GM12878 (cell line): ENCODE results near the gene NXPH2. TPM values are rescaled to one million over a fixed set of nuclear protein-coding genes. Genes with fewer than 3 reads are reported as not detected.

Source experiments
- ATAC-seq: fragments of 200-7000 bp; cut with Tn5 transposase; 3 replicates; pipeline ENCODE4 v1.9.1; 2020; ENCODE audit warnings: mild to moderate bottlenecking, moderate library complexity
- BruUV-seq: library from RNA; stranded (reverse); fragments of 400-500 nt; replicated peaks from 2 replicates; lab custom pipeline; 2021; lab: Mats Ljungman, UMichigan
- CTCF ChIA-PET: fragments of 300-600 bp; sonication (Branson Sonifier 250); formaldehyde crosslinking; extraction: SDS; loops from one replicate; lab custom pipeline; 2021; ENCODE audit warnings: inconsistent platforms; lab: Yijun Ruan, JAX
- POLR2A ChIA-PET: fragments of 350-600 bp; formaldehyde crosslinking; extraction: SDS; loops from one replicate; lab custom pipeline; 2021; ENCODE audit warnings: inconsistent platforms; lab: Charles Lee
- RAD21 ChIA-PET: fragments of 300-600 bp; sonication (Branson Sonifier 250); formaldehyde crosslinking; loops from one replicate; lab custom pipeline; 2023; ENCODE audit warnings: antibody characterized with exemption; ENCODE audit not compliant: unreplicated experiment; lab: Charles Lee
- SMC1A ChIA-PET: fragments of 300-600 bp; sonication (Branson Sonifier 250); formaldehyde crosslinking; loops from one replicate; lab custom pipeline; 2023; ENCODE audit not compliant: unreplicated experiment, uncharacterized antibody; lab: Charles Lee
- DNase-seq: peaks from one replicate; pipeline ENCODE4 v3.0.0-alpha.2; 2011; ENCODE audit warnings: low read depth, low spot score
- FAIRE-seq: peaks from 3 replicates; lab custom pipeline; 2011; peaks lifted over from hg19 to GRCh38; lab: Jason Lieb, UNC
- H2AFZ ChIP-seq: 2 replicates; pipeline ENCODE4 v1.6.0; 2011; ENCODE audit warnings: low read depth, low read length, control low read depth; ENCODE audit not compliant: control insufficient read depth
- H3K27ac ChIP-seq: 2 replicates; pipeline ENCODE4 v1.5.1; 2011; ENCODE audit warnings: control low read depth; ENCODE audit not compliant: control insufficient read depth, insufficient read depth
- H3K27me3 ChIP-seq, 2 experiments: replicated peaks in 1 of 2; 2 replicates each; pipeline versions ENCODE4 v1.6.0 to v1.6.1; 2011; ENCODE audit warnings: low read length in 1 of 2; ENCODE audit not compliant: control insufficient read depth in 2 of 2, insufficient read depth in 2 of 2
- H3K36me3 ChIP-seq, 2 experiments: 2 replicates each; pipeline ENCODE4 v1.5.1; 2011; ENCODE audit warnings: low read length in 1 of 2; ENCODE audit not compliant: control insufficient read depth in 2 of 2, insufficient read depth in 2 of 2
- H3K4me1 ChIP-seq: 2 replicates; pipeline ENCODE4 v1.6.1; 2011; ENCODE audit warnings: mild to moderate bottlenecking, low read length, moderate library complexity, mixed read lengths; ENCODE audit not compliant: control insufficient read depth, insufficient read depth
- H3K4me2 ChIP-seq: 2 replicates; pipeline ENCODE4 v1.6.0; 2011; ENCODE audit warnings: control low read depth; ENCODE audit not compliant: control insufficient read depth, insufficient read depth
- H3K4me3 ChIP-seq: fragments of 200-600 bp; sonication (generic); 2 replicates; pipeline ENCODE4 v1.5.1; 2016
- H3K79me2 ChIP-seq: 2 replicates; pipeline ENCODE4 v1.6.0; 2011; ENCODE audit warnings: low read length; ENCODE audit not compliant: control insufficient read depth, insufficient read depth
- H3K9ac ChIP-seq: 2 replicates; pipeline ENCODE4 v1.8.0; 2011; ENCODE audit warnings: low read length, control low read depth, mixed read lengths; ENCODE audit not compliant: control insufficient read depth, insufficient read depth
- H3K9me3 ChIP-seq: replicated peaks from 3 replicates; pipeline ENCODE4 v1.5.1; 2011; ENCODE audit warnings: mild to moderate bottlenecking, low read length; ENCODE audit not compliant: control insufficient read depth, insufficient read depth
- H4K20me1 ChIP-seq: 2 replicates; pipeline ENCODE4 v1.6.0; 2011; ENCODE audit not compliant: control insufficient read depth, insufficient read depth
- BMI1 ChIP-seq: fragments of 450-650 bp; IDR thresholded peaks from 2 replicates; pipeline ENCODE4 v1.6.1; 2016; ENCODE audit warnings: mild to moderate bottlenecking, moderate library complexity, borderline replicate concordance
- CBFB ChIP-seq: IDR thresholded peaks from 2 replicates; pipeline ENCODE4 v1.6.1; 2016; ENCODE audit warnings: antibody characterized with exemption, low read depth
- CEBPZ ChIP-seq: fragments of 150-350 bp; IDR thresholded peaks from 2 replicates; pipeline ENCODE4 v1.6.1; 2016; ENCODE audit warnings: low read depth, low read length
- GABPA ChIP-seq: IDR thresholded peaks from 2 replicates; pipeline ENCODE4 v1.6.1; 2014; ENCODE audit warnings: antibody characterized with exemption, low read depth, mild to moderate bottlenecking, inconsistent platforms
- MTA2 ChIP-seq: fragments of 450-650 bp; IDR thresholded peaks from 2 replicates; pipeline ENCODE4 v1.6.1; 2016; ENCODE audit warnings: low read depth, mild to moderate bottlenecking, moderate library complexity
- MYC ChIP-seq: IDR thresholded peaks from 2 replicates; pipeline ENCODE4 v1.6.1; 2011; ENCODE audit warnings: mild to moderate bottlenecking, low read length, moderate library complexity, inconsistent platforms; ENCODE audit not compliant: insufficient read depth, insufficient replicate concordance, insufficient read length, severe bottlenecking
- PAX8 ChIP-seq: fragments of 450-650 bp; IDR thresholded peaks from 2 replicates; pipeline ENCODE4 v1.6.1; 2017; ENCODE audit warnings: mild to moderate bottlenecking, moderate library complexity
- PKNOX1 ChIP-seq: fragments of 450-650 bp; IDR thresholded peaks from 2 replicates; pipeline ENCODE4 v1.6.1; 2016; ENCODE audit warnings: mild to moderate bottlenecking
- RELA ChIP-seq: fragments of 450-650 bp; IDR thresholded peaks from 2 replicates; pipeline ENCODE4 v1.8.0; 2014; ENCODE audit warnings: borderline replicate concordance; ENCODE audit not compliant: partially characterized antibody
- SMC3 ChIP-seq: IDR thresholded peaks from 2 replicates; pipeline ENCODE4 v1.6.1; 2011; ENCODE audit warnings: low read length, improper control_type of control experiment, borderline replicate concordance
- ZNF274 ChIP-seq: IDR thresholded peaks from one replicate; pipeline ENCODE4 v1.8.0; 2011; ENCODE audit not compliant: insufficient read length, insufficient read depth
- ZSCAN29 ChIP-seq: fragments of 450-650 bp; IDR thresholded peaks from 2 replicates; pipeline ENCODE4 v1.6.1; 2017; ENCODE audit warnings: mild to moderate bottlenecking, moderate library complexity
- WGBS: methylation state at CpG from one replicate; pipeline ENCODE4 v1.1.6; 2016; ENCODE audit warnings: low lambda C conversion rate; ENCODE audit not compliant: insufficient replicate concordance, insufficient coverage; ENCODE audit errors: missing lambda C conversion rate; 5-methylcytosine and 5-hydroxymethylcytosine counted together
- in situ Hi-C: fragments of 300-500 bp; cut with MboI; formaldehyde crosslinking; loops from 9 replicates; pipeline ENCODE4 v1.14.3; 2018; ENCODE audit warnings: mixed read lengths
- intact Hi-C: fragments of 100-400 bp; cut with micrococcal nuclease; formaldehyde crosslinking; loops from one replicate; pipeline ENCODE4 v1.14.2; 2022; ENCODE audit not compliant: unreplicated experiment
- polyA plus RNA-seq, 11 experiments: library from polyadenylated mRNA; depleted of rRNA in 4 of 11; unstranded in 6 of 11; stranded (reverse) in 5 of 11; fragments of >200 nt; fragmentation: Nextera tagmentation in 4 of 11; fragmentation: Illumina TruSeq in 1 of 11; extraction: Ambion mirVana in 4 of 11; extraction: Trizol in 1 of 11; gene quantifications; 1 replicate in 1 of 11; 2 replicates in 10 of 11; pipeline versions ENCODE4 v1.2.1 to v1.2.3, GENCODE V29; 2011 to 2016; ENCODE audit warnings: inconsistent platforms in 2 of 11, missing spikeins in 2 of 11, low read depth in 1 of 11
- total RNA-seq, 4 experiments: library from RNA; depleted of rRNA in 3 of 4; stranded (reverse); fragments of >200 nt in 3 of 4; fragmentation: Illumina TruSeq in 1 of 4; extraction: Trizol in 1 of 4; gene quantifications; 2 replicates each; pipeline versions ENCODE4 v1.2.1 to v1.2.3, GENCODE V29; 2013 to 2021
- TF ChIP-seq, protein P1 (sequence below): fragments of 450-650 bp; IDR thresholded peaks from 2 replicates; pipeline ENCODE4 v1.6.1; 2016; ENCODE audit warnings: mild to moderate bottlenecking

Gene NXPH2
- total and polyA plus RNA-seq, 10 of the 15 experiments (the other 5 are each of a cell fraction or from before 2014, with no cell fraction given), result not detected

DNA sequence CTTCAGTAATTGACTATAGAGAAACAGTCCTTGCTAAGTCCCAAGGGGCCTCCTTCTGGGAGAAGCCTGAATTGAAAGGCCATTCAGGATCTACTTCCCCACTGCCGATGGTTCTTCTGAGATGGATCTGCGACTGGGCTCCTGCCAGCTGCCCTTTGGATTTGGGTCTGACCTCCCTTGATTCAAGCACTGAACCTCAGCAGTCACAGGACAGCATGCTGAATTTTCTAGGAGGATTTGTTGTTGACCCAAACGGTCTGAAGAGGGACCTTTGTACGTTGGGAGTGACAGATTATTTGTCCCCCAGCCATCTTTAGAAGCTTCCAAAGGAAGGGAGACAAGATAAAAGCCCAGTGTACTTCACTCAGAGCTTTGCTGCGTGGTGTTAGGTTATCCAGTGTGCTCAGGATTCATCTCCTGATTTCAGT, 67.1 kb downstream of the NXPH2 start:
- no peak for FAIRE-seq
- CTCF ChIA-PET, result interaction anchor here (1.2 to 4.7 kb wide), 3 partner anchors 236 to 760 kb away, joined by 3 to 30 read pairs (median 4); no protein-coding TSS in a partner anchor
- RAD21 ChIA-PET, result interaction anchor here (0.9 to 1.2 kb wide), 3 partner anchors 11 to 801 kb away, joined by 3 read pairs; no protein-coding TSS in a partner anchor

More for the DNA sequence above, 67.1 kb downstream of the NXPH2 start:
- no peak overlapping the region for H3K9ac ChIP-seq
- in situ Hi-C loops, result no loop called here
- H3K36me3 ChIP-seq, result no peaks in the 10 kb centered on the region
- ChIA-PET POLR2A (no interaction called here), SMC1A (interaction anchor here (0.9 to 4.0 kb wide), 5 partner anchors 9 to 801 kb away, joined by 3 to 17 read pairs (median 4); no protein-coding TSS in a partner anchor)
- WGBS, result 38% methylated on average over 5 of the region's 5 CpGs
- H3K9me3 ChIP-seq, result no peaks in the 10 kb centered on the region
- no peaks in the 10 kb centered on the region for H3K79me2 ChIP-seq
- peaks cover 14% of the 10 kb centered on the region; the same call in 1 of the 2 replicates for H3K4me1 ChIP-seq
- H3K27ac ChIP-seq, result no peak overlapping the region
- H2AFZ ChIP-seq, result no peak overlapping the region
- ATAC-seq (no peak), DNase-seq (no peak)
- H4K20me1 ChIP-seq, result no peaks in the 10 kb centered on the region
- TF ChIP-seq PAX8 (no peak), ZSCAN29 (no peak), MTA2 (no peak), GABPA (no peak), ZNF274 (no peak), CBFB (no peak), CEBPZ (no peak), BMI1 (no peak), SMC3 (no peak), PKNOX1 (no peak), RELA (no peak), MYC (no peak)
- TF ChIP-seq, protein P1, sequence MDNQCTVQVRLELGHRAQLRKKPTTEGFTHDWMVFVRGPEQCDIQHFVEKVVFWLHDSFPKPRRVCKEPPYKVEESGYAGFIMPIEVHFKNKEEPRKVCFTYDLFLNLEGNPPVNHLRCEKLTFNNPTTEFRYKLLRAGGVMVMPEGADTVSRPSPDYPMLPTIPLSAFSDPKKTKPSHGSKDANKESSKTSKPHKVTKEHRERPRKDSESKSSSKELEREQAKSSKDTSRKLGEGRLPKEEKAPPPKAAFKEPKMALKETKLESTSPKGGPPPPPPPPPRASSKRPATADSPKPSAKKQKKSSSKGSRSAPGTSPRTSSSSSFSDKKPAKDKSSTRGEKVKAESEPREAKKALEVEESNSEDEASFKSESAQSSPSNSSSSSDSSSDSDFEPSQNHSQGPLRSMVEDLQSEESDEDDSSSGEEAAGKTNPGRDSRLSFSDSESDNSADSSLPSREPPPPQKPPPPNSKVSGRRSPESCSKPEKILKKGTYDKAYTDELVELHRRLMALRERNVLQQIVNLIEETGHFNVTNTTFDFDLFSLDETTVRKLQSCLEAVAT, result no peak
- H3K4me3 ChIP-seq, result no peak overlapping the region
- no TSS peak for BruUV-seq
- H3K4me2 ChIP-seq, result no peak overlapping the region
- H3K27me3 ChIP-seq, result no peaks in the 10 kb centered on the region; a peak in 1 of 4 replicates
- intact Hi-C loops, result loop anchor here (10.0 kb wide), 1 partner anchor 208 kb away; the partner anchor contains the start of gene SPOPL
